ENCODE results near the gene PLD5.
"Not testable (repeated sequence)": the region's sequence is repeated elsewhere in the genome, so short reads cannot be mapped to it uniquely, and the experiment has no call there.

Gene PLD5

DNA sequence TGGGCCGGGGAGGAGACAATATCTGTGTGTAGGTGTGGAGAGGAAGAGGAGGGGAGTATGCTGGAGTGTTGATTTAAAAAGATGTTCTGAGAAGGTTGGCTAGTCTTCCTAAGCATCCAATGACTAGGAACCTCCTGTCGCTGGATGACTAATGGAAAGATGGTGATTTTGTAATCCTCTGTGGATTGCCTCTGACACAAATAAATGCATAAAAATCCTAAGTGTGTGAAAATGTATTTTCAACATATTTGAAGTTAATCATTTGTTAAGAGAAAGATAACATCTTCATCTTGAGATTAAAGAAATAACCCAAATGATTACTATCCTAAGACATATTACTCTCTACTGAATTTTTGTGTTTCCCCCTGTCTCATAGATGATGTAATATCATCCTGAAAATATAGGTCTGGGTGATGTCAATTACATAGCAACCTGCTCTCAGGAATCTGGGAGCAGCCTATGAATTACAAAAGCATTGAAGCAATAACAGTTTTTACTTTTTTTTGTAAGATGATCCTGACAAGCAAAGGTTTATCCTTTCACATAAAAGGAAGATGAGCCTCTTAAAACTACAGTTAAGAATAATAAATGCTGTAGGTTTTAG, 305.1 kb downstream of the PLD5 start:
- in situ Hi-C loops (cut with MboI; ENCODE audit: low sequenced_read_pairs), result no loop called here

DNA sequence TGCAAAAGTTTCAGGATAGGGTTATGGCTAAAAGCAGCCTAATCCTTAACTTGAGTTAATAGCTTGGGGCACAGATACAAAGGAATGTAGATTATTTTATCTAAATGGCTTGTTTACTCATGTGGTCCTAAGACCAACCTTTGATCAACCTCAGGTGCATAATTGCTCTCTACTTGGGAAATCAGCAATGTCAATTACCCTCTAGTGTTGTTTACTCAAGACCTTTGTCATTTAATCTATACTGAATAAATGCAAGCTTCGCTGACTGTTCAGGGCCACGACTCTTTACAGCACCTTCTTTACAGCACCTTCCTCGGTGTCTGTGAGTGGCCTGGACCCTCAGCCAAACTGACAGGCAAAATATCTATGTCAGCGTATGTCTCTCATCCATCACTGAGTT, 308.1 kb downstream of the PLD5 start:
- in situ Hi-C loops (cut with MboI; ENCODE audit: low sequenced_read_pairs), result no loop called here

DNA sequence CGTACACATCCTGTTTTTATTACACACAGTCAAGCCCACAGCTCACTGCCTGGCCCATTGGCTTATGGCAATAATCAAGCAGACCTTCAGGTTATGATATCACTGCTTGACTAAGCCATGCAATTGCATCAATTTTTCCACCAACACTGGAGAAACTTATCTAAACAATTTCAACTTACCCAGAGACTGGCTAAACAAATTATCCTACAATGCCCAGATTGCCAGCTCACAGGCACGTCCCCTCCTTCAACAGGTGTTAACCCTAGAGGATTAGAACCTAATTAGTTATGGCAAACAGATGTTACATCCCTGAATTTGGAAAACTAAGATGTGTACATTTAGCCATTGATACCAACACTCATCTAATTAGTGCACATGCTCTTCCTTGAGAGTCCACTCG, 310.0 kb downstream of the PLD5 start:
- in situ Hi-C loops (cut with MboI; ENCODE audit: low sequenced_read_pairs), result not testable (repeated sequence)

DNA sequence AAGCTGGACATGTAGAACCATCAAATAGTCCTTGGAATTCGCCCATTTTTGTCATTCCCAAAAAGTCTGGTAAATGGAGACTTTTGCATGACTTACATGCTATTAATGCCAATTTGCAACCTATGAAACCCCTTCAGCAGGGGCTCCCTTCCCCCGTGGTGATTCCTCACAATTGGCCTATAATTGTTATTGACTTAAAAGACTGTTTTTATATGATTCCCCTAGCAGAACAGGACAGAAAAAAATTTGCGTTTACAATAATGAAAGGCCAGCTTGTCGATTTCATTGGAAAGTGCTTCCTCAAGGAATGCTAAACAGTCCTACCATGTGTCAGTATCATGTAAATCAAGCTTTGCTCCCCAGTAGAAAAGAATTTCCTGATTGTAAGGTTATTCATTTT, 311.5 kb downstream of the PLD5 start:
- in situ Hi-C loops (cut with MboI; ENCODE audit: low sequenced_read_pairs), result not testable (repeated sequence)

DNA sequence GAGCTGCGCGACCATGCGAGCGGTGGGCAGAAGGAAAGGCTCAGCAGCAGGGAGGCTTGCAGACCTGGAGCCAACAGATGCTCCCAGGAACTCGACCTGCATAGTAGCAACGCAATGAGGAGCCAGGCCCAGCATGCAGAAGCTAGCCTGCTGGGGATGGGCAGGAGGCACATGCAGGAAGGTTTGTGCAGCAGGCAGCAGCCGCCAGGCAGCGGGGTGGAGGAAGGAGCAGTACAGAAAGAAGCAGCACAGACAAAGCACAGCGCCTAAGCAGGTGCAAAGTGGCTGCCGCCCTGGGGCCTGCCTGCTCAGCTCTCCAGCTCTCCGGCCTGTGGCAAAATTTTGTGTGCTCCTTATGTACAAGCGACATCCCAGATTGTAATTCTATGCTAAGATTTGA, 312.1 kb downstream of the PLD5 start:
- in situ Hi-C loops (cut with MboI; ENCODE audit: low sequenced_read_pairs), result no loop called here

DNA sequence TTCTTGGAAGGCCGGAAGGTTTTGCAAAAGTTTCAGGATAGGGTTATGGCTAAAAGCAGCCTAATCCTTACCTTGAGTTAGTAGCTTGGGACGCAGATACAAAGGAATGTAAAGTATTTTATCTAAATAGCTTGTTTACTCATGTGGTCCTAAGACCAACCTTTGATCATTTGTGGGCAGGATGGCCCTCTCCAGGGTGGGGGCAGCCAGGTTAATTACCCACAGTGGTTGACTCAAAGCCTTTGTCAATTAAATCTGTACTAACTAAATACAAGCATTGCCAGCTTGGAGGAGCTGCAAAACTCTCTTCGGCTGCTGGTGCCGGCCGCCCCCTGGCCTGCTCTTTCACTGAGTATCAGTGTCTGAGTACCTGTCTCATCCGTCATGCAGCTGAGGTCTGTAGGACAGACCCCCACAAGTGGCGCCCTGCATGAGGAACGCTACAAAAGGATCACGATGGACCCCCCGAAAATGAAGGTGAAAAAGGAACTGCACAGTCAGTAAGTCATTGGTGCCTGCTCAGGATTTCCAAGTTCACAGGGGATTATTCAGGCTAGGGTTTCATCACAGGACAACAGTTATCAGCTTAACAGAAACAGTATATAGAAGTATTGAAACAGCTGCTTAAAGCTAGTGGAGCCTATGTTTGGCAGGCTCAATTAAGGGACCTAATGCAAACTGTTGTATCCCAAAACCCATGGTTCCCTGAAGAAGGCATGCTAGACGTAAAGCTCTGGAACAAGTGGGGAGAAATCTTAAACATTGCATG, 313.1 kb downstream of the PLD5 start:
- in situ Hi-C loops (cut with MboI; ENCODE audit: low sequenced_read_pairs), result no loop called here

DNA sequence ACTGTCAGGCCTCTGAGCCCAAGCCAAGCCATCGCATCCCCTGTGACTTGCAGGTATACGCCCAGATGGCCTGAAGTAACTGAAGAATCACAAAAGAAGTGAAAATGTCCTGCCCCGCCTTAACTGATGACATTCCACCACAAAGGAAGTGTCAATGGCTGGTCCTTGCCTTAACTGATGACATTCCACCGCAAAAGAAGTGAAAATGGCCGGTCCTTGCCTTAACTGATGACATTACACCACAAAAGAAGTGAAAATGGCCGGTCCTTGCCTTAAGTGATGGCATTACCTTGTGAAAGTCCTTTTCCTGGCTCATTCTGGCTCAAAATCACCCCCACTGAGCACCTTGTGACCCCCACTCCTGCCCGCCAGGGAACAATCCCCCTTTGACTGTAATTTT, 314.2 kb downstream of the PLD5 start:
- in situ Hi-C loops (cut with MboI; ENCODE audit: low sequenced_read_pairs), result not testable (repeated sequence)

DNA sequence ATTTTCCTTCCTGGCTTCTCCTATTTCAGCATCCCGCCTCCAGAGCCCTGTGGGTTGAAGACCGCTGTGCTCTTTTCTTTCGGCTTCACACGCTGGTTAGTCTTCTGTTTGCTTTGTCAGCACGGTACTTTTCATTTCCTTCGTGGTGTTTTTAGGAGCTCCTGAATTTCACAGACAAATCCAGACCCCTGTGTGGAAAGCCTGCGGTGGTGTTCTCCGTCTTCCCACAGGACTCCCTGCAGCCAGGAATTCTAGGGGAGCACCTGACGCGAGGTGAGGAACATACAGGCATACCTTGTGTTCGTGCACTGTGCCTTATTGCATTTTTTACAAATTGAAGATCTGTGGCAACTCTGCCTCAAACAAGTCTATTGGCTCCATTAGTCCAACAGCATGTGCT, 315.4 kb downstream of the PLD5 start:
- in situ Hi-C loops (cut with MboI; ENCODE audit: low sequenced_read_pairs), result no loop called here

DNA sequence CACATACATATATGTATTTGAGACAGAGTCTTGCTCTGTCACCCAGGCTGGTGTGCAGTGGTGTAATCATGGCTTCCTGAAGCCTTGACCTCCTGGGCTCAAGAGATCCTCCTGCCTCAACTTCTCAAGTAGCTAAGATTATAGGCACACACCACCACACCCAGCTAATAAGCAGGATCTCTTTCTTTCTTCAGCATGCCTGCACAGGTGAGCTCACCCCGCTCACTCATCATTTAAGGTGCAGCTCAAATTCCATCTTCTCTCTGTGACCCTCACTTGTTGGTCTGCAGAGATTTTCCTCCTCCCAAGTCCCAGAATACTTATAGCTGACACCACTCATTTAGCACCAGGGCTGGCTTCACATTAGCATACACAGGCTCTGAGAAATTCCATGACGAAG, 316.5 kb downstream of the PLD5 start:
- in situ Hi-C loops (cut with MboI; ENCODE audit: low sequenced_read_pairs), result no loop called here

DNA sequence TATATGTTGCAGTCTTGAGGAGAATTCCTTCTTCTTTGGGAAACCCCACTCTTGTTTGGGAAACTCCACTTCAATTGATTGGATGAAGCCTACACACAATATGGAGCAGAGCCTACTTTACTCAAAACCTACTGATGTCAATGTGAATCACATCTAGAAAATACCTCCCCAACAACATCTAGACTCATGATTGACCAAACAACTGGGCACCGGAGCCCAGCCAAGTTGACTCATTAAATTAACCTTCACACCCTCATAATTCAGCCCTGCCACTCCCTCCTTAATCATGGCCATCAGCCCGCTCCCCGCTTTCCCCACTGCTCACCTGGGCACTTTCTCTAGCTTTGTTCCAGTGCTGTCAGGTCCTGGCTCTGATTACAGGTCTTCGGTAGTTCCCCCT, 317.5 kb downstream of the PLD5 start:
- in situ Hi-C loops (cut with MboI; ENCODE audit: low sequenced_read_pairs), result no loop called here

DNA sequence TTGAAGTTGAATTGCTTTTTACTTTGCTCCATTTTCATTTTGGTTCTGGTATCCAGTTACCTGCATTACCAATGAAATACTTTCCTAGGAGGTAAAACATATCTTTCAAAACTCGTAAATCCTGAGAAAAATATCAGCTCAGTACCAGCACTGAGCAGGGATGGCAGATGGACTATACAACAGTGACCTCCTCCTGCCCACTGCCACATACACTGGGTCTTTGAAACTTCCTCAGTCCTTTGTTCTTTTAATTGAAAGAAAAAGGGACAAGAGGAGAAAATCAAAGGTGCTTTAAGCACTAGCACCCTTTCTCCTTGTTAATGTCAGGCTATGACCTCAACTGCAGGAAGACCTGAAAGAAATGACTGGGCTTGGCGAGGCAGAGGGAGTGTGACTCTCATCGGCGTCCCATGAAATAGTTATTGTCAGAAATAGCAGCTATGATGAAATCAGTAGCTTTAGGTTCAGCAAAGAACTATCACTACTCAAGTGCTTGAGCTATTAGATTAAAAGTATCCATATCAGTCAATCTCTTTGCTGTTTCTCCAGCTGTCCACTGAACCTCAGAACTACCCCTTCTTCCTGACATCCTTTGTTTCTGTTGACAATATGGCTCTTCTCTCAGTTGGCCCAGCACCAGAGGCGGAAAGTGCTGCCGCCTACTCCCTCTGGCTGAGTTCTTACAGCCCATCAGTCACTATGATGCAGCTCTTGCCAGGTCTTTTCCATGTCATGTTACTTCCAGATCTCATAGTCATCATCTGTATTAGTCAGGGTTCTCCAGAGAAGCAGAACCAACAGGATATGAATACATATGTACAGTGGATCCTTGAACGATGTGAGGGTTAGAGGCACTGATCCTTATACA, 318.6 kb downstream of the PLD5 start:
- in situ Hi-C loops (cut with MboI; ENCODE audit: low sequenced_read_pairs), result no loop called here

DNA sequence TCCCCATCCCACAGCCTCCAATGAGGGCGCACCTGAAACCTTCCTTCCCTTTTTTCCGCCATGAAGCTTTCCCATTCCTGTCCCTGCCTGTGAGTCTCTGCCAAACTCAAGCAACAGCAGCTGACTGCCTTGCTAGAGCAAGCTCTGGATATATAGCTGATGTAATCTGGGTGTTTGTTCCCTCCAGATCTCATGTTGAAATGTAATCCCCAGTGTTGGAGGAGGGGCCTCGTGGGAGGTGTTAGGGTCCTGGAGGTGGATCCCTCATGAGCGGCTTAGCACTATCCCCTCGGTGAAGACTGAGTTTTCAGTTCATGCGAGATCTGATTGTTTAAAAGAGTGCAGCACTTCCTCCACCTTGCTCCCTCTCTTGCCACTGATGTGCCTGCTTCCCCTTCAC, 321.2 kb downstream of the PLD5 start:
- in situ Hi-C loops (cut with MboI; ENCODE audit: low sequenced_read_pairs), result no loop called here

DNA sequence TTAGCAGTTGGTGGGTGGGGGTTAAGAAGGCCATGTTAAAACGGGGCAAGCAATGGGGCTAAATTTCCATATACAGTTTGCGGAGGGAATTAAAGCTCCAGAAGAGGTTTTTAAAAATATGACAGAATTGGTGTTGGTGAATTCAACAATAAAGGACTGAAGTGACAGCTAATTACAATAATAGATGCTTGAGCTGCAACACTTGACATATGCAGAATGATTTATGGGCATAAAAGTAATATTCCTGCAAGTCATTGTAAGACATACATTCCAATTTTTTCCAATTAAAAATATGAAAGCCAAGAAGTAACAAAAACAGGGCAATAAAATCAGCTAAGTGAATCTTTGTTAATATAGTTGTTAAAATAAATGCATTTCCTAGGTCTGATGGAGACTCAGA, 323.4 kb downstream of the PLD5 start:
- in situ Hi-C loops (cut with MboI; ENCODE audit: low sequenced_read_pairs), result no loop called here

DNA sequence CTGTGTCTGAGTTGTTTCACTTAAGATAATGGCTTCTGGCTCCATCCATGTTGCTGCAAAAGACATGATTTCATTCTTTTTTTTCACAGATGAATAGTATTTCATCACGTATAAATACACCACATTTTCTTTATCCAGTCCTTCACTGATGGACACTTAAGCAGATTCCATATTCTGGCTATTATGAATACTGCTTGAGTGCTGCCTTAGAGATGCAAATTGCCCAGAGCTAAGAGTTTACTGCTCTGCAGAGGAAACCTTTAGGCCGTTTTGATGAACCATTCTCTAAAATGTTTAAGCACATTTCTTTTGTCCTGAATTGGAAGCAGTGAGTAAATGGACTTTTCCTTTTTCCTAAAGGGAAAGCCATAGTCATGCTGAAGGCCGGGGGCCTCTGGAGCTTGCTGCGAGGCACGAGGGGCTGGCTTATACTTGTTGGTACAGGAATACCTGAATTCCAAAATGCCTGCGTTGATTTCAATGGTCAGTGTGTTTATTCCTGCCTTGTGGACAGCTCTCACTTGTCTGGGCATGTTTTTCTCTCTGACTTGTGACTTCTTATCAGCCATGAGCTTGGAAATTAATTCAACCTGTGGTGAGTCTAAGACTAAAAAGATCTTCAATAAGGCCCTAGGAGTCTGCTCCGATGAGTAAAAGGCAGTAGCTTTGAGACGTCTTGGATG, 324.6 kb downstream of the PLD5 start:
- in situ Hi-C loops (cut with MboI; ENCODE audit: low sequenced_read_pairs), result no loop called here

DNA sequence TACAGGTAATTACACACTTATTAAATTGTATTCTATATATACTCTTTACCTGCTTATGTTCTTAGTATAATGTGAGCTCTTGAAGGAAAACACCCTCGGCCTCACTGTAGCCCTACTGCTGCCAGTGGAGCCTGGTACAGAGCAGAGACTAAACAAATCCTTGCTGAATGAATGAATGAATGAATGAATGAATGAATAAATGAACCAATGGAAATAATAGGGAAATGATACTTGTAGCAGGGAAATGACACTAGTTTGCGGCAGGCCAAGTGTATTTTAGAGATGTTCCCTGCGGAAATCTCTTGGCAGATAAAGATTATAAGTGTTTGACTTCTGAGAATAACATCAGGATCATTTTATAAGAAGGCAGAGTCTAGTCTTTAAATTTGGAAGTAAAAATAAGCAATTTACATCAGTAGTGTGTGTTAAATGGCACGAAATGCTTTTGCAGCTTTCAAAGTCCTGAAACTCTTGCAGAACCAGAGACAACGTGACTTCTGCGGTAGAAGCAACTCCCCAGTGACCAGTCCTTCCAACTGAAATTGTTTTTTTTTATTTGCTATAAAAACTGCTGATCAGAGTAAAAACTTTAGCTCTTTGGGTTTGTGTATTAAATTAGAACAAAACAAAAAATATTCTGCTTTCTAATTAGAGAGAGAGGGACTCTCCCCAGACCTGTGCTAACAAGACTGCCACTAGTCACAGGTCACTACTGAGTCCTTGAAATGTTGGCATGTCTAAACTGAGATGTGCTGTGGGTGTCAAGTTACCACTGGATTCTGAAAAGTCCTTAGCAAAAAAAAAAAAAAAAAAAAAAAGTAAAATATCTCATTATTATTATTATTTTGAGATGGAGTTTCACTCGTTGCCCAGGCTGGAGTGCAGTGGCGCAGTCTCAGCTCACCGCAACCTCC, 326.3 kb downstream of the PLD5 start:
- in situ Hi-C loops (cut with MboI; ENCODE audit: low sequenced_read_pairs), result no loop called here

DNA sequence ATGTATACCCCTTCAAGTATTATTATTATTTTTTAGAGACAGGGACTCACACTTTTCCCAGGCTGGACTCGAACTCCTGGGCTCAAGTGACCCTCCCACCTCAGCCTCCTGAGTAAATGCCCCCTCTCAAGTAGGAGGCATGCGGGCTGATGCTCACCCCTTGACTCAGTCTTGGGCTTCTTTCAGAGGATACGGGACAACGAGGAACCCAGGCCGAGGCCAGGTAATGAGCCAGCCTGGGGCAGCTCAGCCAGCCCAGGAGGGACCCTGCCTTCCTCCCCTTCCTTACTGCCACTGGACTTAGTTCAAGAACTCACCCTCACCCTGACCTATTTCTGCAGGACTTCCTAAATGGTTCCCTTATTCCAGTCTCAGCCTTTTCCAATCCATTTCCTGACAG, 327.6 kb downstream of the PLD5 start:
- in situ Hi-C loops (cut with MboI; ENCODE audit: low sequenced_read_pairs), result no loop called here

DNA sequence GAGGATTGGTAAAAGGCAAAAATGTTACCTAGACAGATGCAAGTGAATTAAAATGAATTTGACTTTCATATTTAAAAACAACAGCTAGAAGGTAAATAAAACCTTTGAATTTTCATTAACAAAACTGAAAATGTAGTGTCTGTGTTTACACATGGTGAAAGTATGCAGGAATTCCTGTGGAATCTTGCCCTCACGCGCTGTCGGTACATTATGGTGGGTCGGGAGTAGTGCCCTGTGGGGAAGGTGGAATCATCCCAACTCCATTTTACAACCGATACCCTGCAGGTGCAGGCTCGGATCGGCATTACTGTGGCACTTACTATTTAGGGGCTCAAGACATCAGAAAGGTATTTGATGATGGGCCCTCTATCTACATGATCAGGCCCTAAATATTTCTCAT, 328.4 kb downstream of the PLD5 start:
- in situ Hi-C loops (cut with MboI; ENCODE audit: low sequenced_read_pairs), result no loop called here

DNA sequence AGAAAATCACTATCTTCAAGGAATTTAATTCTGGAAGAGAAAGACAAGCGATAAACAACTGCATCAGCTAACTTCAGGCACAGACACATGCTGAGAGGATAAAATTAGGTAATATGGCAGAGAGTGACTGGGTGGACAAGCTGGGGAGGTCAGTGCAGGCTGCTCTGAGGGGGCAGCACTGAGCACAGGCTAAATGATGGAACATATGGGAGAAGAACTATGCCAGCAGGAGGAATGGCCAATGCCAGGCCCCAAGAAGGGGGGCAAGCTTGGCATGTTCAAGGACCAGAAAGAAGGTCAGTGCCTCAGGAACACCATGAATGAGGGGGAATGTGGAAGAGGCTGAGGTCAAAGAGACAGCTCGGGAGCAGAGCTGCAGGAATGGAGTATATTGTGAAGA, 334.9 kb downstream of the PLD5 start:
- in situ Hi-C loops (cut with MboI; ENCODE audit: low sequenced_read_pairs), result no loop called here

DNA sequence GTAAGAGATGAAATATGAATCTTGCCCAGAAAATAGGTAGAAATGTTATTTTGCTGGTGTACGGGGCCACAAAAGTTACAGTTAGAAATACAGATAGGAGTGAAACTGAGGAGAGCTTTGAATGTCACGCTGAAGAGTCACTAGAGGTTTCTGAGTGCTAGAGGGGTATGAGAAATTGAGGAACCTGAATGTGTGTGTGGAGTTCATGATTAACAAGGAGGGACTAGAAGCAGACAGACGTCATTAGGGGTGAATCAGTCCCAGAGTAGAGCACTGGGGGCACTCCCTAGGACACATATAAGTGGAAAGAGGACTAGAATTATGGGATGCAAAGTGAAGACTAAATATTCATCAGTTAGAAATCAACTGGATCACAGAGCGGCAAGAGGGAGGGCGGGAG, 336.7 kb downstream of the PLD5 start:
- in situ Hi-C loops (cut with MboI; ENCODE audit: low sequenced_read_pairs), result no loop called here

DNA sequence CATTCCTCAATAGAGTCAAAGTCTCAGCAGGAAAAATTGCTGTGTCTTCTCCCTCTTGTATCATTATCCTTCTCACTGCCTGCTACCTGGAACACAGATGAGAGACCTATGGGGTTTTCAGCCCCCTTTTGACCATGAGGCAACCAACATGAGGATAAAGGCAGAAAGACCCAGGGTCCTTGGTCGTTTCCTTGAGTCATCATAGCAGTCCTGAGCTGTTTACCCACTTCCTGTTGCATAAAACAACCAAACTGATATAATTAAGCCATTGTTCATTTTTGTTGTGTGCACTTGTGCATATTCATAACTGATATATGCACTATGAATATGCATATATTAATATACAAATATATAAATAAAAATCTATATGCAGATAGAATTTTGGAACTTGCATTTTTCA, 337.3 kb downstream of the PLD5 start:
- in situ Hi-C loops (cut with MboI; ENCODE audit: low sequenced_read_pairs), result no loop called here
